BJ (cell line): ENCODE data around the gene MAP3K10. TPM values are rescaled to one million over a fixed set of nuclear protein-coding genes. Genes with fewer than 3 reads are reported as not detected.

Experiments
- CTCF ChIA-PET: fragments of 350-600 bp; formaldehyde crosslinking; extraction: SDS; loops from one replicate; lab custom pipeline; 2021; ENCODE audit warnings: antibody characterized with exemption, inconsistent platforms; lab: Yijun Ruan, JAX
- POLR2A ChIA-PET: fragments of 300-600 bp; sonication (Branson Sonifier 250); formaldehyde crosslinking; extraction: SDS; loops from one replicate; lab custom pipeline; 2021; ENCODE audit warnings: antibody characterized with exemption; lab: Charles Lee
- DNase-seq: peaks from one replicate; pipeline ENCODE4 v3.0.0-alpha.2; 2011; ENCODE audit warnings: low read depth
- H3K27me3 ChIP-seq: 2 replicates; pipeline ENCODE4 v1.6.0; 2011; ENCODE audit warnings: low read length; ENCODE audit not compliant: control insufficient read depth, insufficient read depth
- H3K36me3 ChIP-seq: 2 replicates; pipeline ENCODE4 v1.5.1; 2011; ENCODE audit warnings: low read length; ENCODE audit not compliant: control insufficient read depth, insufficient read depth
- H3K4me3 ChIP-seq: 2 replicates; pipeline ENCODE4 v1.5.1; 2011; ENCODE audit warnings: low read depth, mild to moderate bottlenecking, control low read depth, low read length
- CTCF ChIP-seq: IDR thresholded peaks from 2 replicates; pipeline ENCODE4 v1.5.1; 2011; ENCODE audit warnings: low read depth, mild to moderate bottlenecking, control low read depth, inconsistent platforms, low read length, moderate library complexity; ENCODE audit not compliant: insufficient read depth
- polyA plus RNA-seq: library from polyadenylated mRNA; depleted of rRNA; stranded (reverse); fragments of >200 nt; gene quantifications from 2 replicates; pipeline ENCODE4 v1.2.3, GENCODE V29; 2011

Gene MAP3K10
- polyA plus RNA-seq, 1 experiment = 3.6 TPM

- no peak overlapping the region for H3K4me3 ChIP-seq
- no peak for TF ChIP-seq CTCF
- H3K36me3 ChIP-seq = peaks cover 52% of the 10 kb centered on the region
- CTCF ChIA-PET = interaction anchor here (0.6 kb wide), 1 partner anchor 14 kb away, joined by 3 read pairs; no protein-coding TSS in a partner anchor
- POLR2A ChIA-PET = no interaction called here
- no peaks in the 10 kb centered on the region for H3K27me3 ChIP-seq
- no peak for DNase-seq
These were observed 47.5 kb downstream of the MAP3K10 start for GRCh38 chr19:40238775-40239174.

- no peak for DNase-seq
- ChIA-PET CTCF (interaction anchor here (0.6 kb wide), 1 partner anchor 13 kb away, joined by 3 read pairs; no protein-coding TSS in a partner anchor), POLR2A (no interaction called here)
- Histone ChIP-seq H3K36me3 (peaks cover 50% of the 10 kb centered on the region), H3K27me3 (no peaks in the 10 kb centered on the region), H3K4me3 (no peak overlapping the region)
- no peak for TF ChIP-seq CTCF
These were observed 48.4 kb downstream of the MAP3K10 start for GRCh38 chr19:40239415-40240226.

GRCh38 chr19:40240332-40240731 is 49.1 kb downstream of the MAP3K10 start:
- POLR2A ChIA-PET = no interaction called here

GRCh38 chr19:40241125-40241808 is 50.0 kb downstream of the MAP3K10 start:
- ChIA-PET POLR2A (no interaction called here), CTCF (interaction anchor here (0.6 kb wide), 2 partner anchors 128 to 1619 kb away, joined by 3 read pairs; partner anchors contain the start of gene RPS19)
- TF ChIP-seq CTCF = no peak
- Histone ChIP-seq H3K36me3 (peaks cover 37% of the 10 kb centered on the region), H3K27me3 (no peaks in the 10 kb centered on the region), H3K4me3 (no peak overlapping the region)
- DNase-seq = no peak

More at GRCh38 chr19:40240332-40240731, 49.1 kb downstream of the MAP3K10 start:
- TF ChIP-seq CTCF = no peak
- no peak for DNase-seq
- Histone ChIP-seq H3K4me3 (no peak overlapping the region), H3K27me3 (no peaks in the 10 kb centered on the region), H3K36me3 (peaks cover 47% of the 10 kb centered on the region)
- CTCF ChIA-PET = interaction anchor here (0.6 kb wide), 1 partner anchor 1619 kb away, joined by 3 read pairs; the partner anchor contains the start of gene RPS19

- Histone ChIP-seq H3K4me3 (no peak overlapping the region), H3K36me3 (peaks cover 35% of the 10 kb centered on the region), H3K27me3 (no peaks in the 10 kb centered on the region)
- no peak for TF ChIP-seq CTCF
- POLR2A ChIA-PET = no interaction called here
- DNase-seq = no peak
- CTCF ChIA-PET = no interaction called here
These were observed 50.7 kb downstream of the MAP3K10 start for GRCh38 chr19:40241809-40242384.
